HepG2 (cell line): ENCODE measurements around the gene MAP3K2. TPM values are rescaled to one million over a fixed set of nuclear protein-coding genes. Genes with fewer than 3 reads are reported as not detected.

Experiments
- ATAC-seq: fragments of 200-7000 bp; cut with Tn5 transposase; 3 replicates; pipeline ENCODE4 v1.9.1; 2020; ENCODE audit warnings: mild to moderate bottlenecking, moderate library complexity
- BruUV-seq: library from RNA; stranded (reverse); fragments of 400-500 nt; replicated peaks from 2 replicates; lab custom pipeline; 2021; lab: Mats Ljungman, UMichigan
- CTCF ChIA-PET: fragments of 300-600 bp; formaldehyde crosslinking; extraction: SDS; loops from one replicate; lab custom pipeline; 2021; ENCODE audit warnings: low total read pairs, inconsistent platforms, low intra/inter-chr PET ratio; lab: Yijun Ruan, JAX
- POLR2A ChIA-PET: fragments of 350-600 bp; sonication (Branson Sonifier 250); formaldehyde crosslinking; loops from one replicate; lab custom pipeline; 2020; ENCODE audit warnings: antibody characterized with exemption, inconsistent platforms; lab: Yijun Ruan, JAX
- DNase-seq: peaks from one replicate; pipeline ENCODE4 v3.0.0-alpha.2; 2015; ENCODE audit warnings: low spot score
- FAIRE-seq: peaks from 3 replicates; lab custom pipeline; 2011; peaks lifted over from hg19 to GRCh38; lab: Jason Lieb, UNC
- H2AFZ ChIP-seq: one replicate; pipeline ENCODE4 v1.6.1; 2011; ENCODE audit warnings: low read length, inconsistent platforms
- H3K27ac ChIP-seq: fragments of 300-600 bp; 3 replicates; pipeline ENCODE4 v1.8.0; 2011; ENCODE audit warnings: mixed run types, mild to moderate bottlenecking, mixed read lengths, low read length, inconsistent platforms; ENCODE audit not compliant: insufficient read depth; ENCODE audit errors: extremely low read length
- H3K27me3 ChIP-seq, 2 experiments: fragments of 200-600 bp in 1 of 2; 2 replicates in 1 of 2; 3 replicates in 1 of 2; pipeline versions ENCODE4 v1.6.0 to v1.8.0; 2011; ENCODE audit warnings: low read length in 2 of 2, mild to moderate bottlenecking in 2 of 2, moderate library complexity in 2 of 2, inconsistent platforms in 1 of 2; ENCODE audit not compliant: insufficient read depth in 2 of 2, control insufficient read depth in 1 of 2
- H3K36me3 ChIP-seq, 2 experiments: fragments of 200-600 bp in 1 of 2; replicated peaks in 1 of 2; 2 replicates in 1 of 2; 3 replicates in 1 of 2; pipeline versions ENCODE4 v1.5.1 to v1.8.0; 2011; ENCODE audit warnings: low read length in 2 of 2, inconsistent platforms in 1 of 2; ENCODE audit not compliant: insufficient read depth in 2 of 2, control insufficient read depth in 1 of 2
- H3K4me1 ChIP-seq: 2 replicates; pipeline ENCODE4 v1.5.1; 2012; ENCODE audit warnings: low read length, inconsistent platforms; ENCODE audit not compliant: insufficient read depth
- H3K4me2 ChIP-seq: 2 replicates; pipeline ENCODE4 v1.6.0; 2011; ENCODE audit warnings: low read depth, low read length, inconsistent platforms
- H3K4me3 ChIP-seq, 3 experiments: fragments of 200-600 bp in 1 of 3; sonication (generic), shearing (Covaris generic) in 1 of 3; replicated peaks in 1 of 3; 2 replicates each; pipeline ENCODE4 v1.5.1; 2011 to 2016; ENCODE audit warnings: low read length in 3 of 3, inconsistent platforms in 2 of 3, low read depth in 2 of 3, mild to moderate bottlenecking in 2 of 3, control low read depth in 1 of 3, mixed read lengths in 1 of 3; ENCODE audit not compliant: insufficient read depth in 1 of 3
- H3K79me2 ChIP-seq: one replicate; pipeline ENCODE4 v1.6.1; 2011; ENCODE audit warnings: low read length, inconsistent platforms; ENCODE audit not compliant: insufficient read depth
- H3K9ac ChIP-seq: 2 replicates; pipeline ENCODE4 v1.6.0; 2011; ENCODE audit warnings: mild to moderate bottlenecking, low read depth, low read length, inconsistent platforms; ENCODE audit not compliant: insufficient read depth
- H3K9me3 ChIP-seq: 2 replicates; pipeline ENCODE4 v1.5.1; 2012; ENCODE audit warnings: mild to moderate bottlenecking, low read length
- H4K20me1 ChIP-seq: 2 replicates; pipeline ENCODE4 v1.6.0; 2011; ENCODE audit warnings: inconsistent platforms, mild to moderate bottlenecking, low read length, moderate library complexity; ENCODE audit not compliant: insufficient read depth
- CBX5 ChIP-seq: sonication (generic); formaldehyde crosslinking; IDR thresholded peaks from 2 replicates; pipeline ENCODE4 v1.4.0; 2020; ENCODE audit warnings: missing genetic modification reagents, borderline replicate concordance
- MZF1 ChIP-seq: sonication (generic); formaldehyde crosslinking; IDR thresholded peaks from 2 replicates; pipeline ENCODE4 v1.8.1; 2023; ENCODE audit warnings: mild to moderate bottlenecking, missing genetic modification reagents, borderline replicate concordance
- NFE2L1 ChIP-seq: sonication (generic); formaldehyde crosslinking; IDR thresholded peaks from 2 replicates; pipeline ENCODE4 v1.4.0; 2020; ENCODE audit warnings: missing genetic modification reagents, mild to moderate bottlenecking, borderline replicate concordance
- NR2F6 ChIP-seq, 2 experiments: IDR thresholded peaks; 2 replicates each; pipeline ENCODE4 v1.6.1; 2016; ENCODE audit warnings: antibody characterized with exemption in 1 of 2, mild to moderate bottlenecking in 1 of 2
- PRMT3 ChIP-seq: sonication (generic); formaldehyde crosslinking; IDR thresholded peaks from 2 replicates; pipeline ENCODE4 v1.8.1; 2022; ENCODE audit warnings: low read depth, mild to moderate bottlenecking, moderate library complexity, missing genetic modification reagents, borderline replicate concordance
- RARA ChIP-seq: IDR thresholded peaks from 2 replicates; pipeline ENCODE4 v1.6.1; 2016; ENCODE audit warnings: missing genetic modification reagents, missing compliant biosample characterization
- ZNF788 ChIP-seq: sonication (generic); formaldehyde crosslinking; IDR thresholded peaks from 2 replicates; pipeline ENCODE4 v1.5.0; 2020; ENCODE audit warnings: mild to moderate bottlenecking, missing genetic modification reagents, borderline replicate concordance
- ZZZ3 ChIP-seq: sonication (generic); formaldehyde crosslinking; IDR thresholded peaks from 2 replicates; pipeline ENCODE4 v1.4.0; 2020; ENCODE audit warnings: missing genetic modification reagents, mild to moderate bottlenecking, borderline replicate concordance
- WGBS: methylation state at CpG from one replicate; pipeline ENCODE4 v1.1.6; 2017; ENCODE audit warnings: low lambda C conversion rate; 5-methylcytosine and 5-hydroxymethylcytosine counted together
- in situ Hi-C: cut with HindIII; loops from 2 replicates; pipeline ENCODE4 v1.10.0; 2017; ENCODE audit warnings: low pct_unique_long_range_greater_than_20kb; ENCODE audit not compliant: extremely low pct_ligation_motif_present
- intact Hi-C: fragments of 100-400 bp; cut with micrococcal nuclease; formaldehyde crosslinking; loops from one replicate; pipeline ENCODE4 v1.10.0; 2022; ENCODE audit not compliant: unreplicated experiment
- polyA plus RNA-seq, 8 experiments: library from polyadenylated mRNA; depleted of rRNA in 3 of 8; stranded (reverse) in 7 of 8; unstranded in 1 of 8; fragments of >200 nt; fragmentation: Illumina TruSeq in 4 of 8; extraction: Trizol in 4 of 8; gene quantifications; 2 replicates each; pipeline versions ENCODE4 v1.2.1 to v1.2.3, GENCODE V29; 2011 to 2016; ENCODE audit warnings: low read depth in 4 of 8, missing spikeins in 1 of 8, mixed read lengths in 1 of 8; ENCODE audit not compliant: insufficient read depth in 1 of 8
- total RNA-seq, 5 experiments: library from RNA; depleted of rRNA; stranded (reverse); fragments of >200 nt; fragmentation: Illumina TruSeq; extraction: Trizol; gene quantifications; 2 replicates each; pipeline ENCODE4 v1.2.3, GENCODE V29; 2016; ENCODE audit warnings: low read depth in 1 of 5
- TF ChIP-seq, protein P1 (sequence below): sonication (generic); formaldehyde crosslinking; IDR thresholded peaks from 2 replicates; pipeline ENCODE4 v1.4.0; 2020; ENCODE audit warnings: missing genetic modification reagents
- TF ChIP-seq, protein P2 (sequence below): sonication (generic); formaldehyde crosslinking; IDR thresholded peaks from 2 replicates; pipeline ENCODE4 v1.4.0; 2020; ENCODE audit warnings: low read depth, mild to moderate bottlenecking, missing genetic modification reagents
- TF ChIP-seq, protein P3 (sequence below): sonication (generic); formaldehyde crosslinking; IDR thresholded peaks from 2 replicates; pipeline ENCODE4 v1.4.0; 2020; ENCODE audit warnings: missing genetic modification reagents

Gene MAP3K2
- total and polyA plus RNA-seq, 2 of the 13 experiments (the other 11 are each of a cell fraction or from before 2014, with no cell fraction given), result 12.2 to 37.2 TPM

DNA sequence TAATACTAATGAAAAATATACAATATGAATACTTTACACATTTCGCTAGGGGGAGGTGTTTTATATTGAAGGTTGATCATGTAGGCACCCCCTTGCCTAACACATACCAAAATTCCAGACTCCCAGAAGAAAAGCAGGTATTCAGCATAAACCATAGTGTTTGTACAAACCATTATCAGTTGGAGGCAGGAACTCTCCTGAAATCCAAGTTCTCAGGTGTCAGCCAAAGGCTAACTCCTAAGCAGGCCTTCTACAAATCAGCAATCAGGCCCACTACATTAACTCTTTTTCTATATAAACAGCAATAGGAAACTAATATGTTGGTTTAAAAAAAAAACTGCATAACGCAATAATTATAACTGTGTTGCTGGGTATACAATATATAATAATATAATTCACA lies 44.5 kb downstream of the MAP3K2 start:
- ChIA-PET POLR2A (no interaction called here), CTCF (no interaction called here)
- WGBS, result 93% methylated on average over 2 of the region's 2 CpGs
- Histone ChIP-seq H2AFZ (no peak overlapping the region), H3K27me3 (no peaks in the 10 kb centered on the region), H3K4me2 (no peak overlapping the region), H3K9ac (no peak overlapping the region), H4K20me1 (peaks cover 8% of the 10 kb centered on the region; the same call in 1 of the 2 replicates), H3K4me1 (peaks cover 39% of the 10 kb centered on the region), H3K4me3 (no peak overlapping the region), H3K9me3 (no peaks in the 10 kb centered on the region), H3K27ac (peak overlapping the region; percentile 28), H3K79me2 (peaks cover 55% of the 10 kb centered on the region), H3K36me3 (peaks cover 1 to 30% of the 10 kb centered on the region in 2 experiments; a peak in 4 of 5 replicates)
- DNase-seq (peak; percentile 20), ATAC-seq (no peak; the same call in 2 of the 3 replicates), FAIRE-seq (no peak)
- BruUV-seq, result no TSS peak
- in situ Hi-C loops, result no loop called here
- TF ChIP-seq MZF1 (CRISPR knock-in tag), result no peak
- no peak for TF ChIP-seq PRMT3 (CRISPR knock-in tag)
- TF ChIP-seq, protein P1, sequence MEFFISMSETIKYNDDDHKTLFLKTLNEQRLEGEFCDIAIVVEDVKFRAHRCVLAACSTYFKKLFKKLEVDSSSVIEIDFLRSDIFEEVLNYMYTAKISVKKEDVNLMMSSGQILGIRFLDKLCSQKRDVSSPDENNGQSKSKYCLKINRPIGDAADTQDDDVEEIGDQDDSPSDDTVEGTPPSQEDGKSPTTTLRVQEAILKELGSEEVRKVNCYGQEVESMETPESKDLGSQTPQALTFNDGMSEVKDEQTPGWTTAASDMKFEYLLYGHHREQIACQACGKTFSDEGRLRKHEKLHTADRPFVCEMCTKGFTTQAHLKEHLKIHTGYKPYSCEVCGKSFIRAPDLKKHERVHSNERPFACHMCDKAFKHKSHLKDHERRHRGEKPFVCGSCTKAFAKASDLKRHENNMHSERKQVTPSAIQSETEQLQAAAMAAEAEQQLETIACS (CRISPR knock-in tag), result no peak
- TF ChIP-seq NFE2L1 (CRISPR knock-in tag), result no peak
- TF ChIP-seq ZZZ3, result no peak
- no peak for TF ChIP-seq RARA
- TF ChIP-seq, protein P2, sequence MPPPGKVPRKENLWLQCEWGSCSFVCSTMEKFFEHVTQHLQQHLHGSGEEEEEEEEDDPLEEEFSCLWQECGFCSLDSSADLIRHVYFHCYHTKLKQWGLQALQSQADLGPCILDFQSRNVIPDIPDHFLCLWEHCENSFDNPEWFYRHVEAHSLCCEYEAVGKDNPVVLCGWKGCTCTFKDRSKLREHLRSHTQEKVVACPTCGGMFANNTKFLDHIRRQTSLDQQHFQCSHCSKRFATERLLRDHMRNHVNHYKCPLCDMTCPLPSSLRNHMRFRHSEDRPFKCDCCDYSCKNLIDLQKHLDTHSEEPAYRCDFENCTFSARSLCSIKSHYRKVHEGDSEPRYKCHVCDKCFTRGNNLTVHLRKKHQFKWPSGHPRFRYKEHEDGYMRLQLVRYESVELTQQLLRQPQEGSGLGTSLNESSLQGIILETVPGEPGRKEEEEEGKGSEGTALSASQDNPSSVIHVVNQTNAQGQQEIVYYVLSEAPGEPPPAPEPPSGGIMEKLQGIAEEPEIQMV (CRISPR knock-in tag), result no peak
- TF ChIP-seq, protein P3, sequence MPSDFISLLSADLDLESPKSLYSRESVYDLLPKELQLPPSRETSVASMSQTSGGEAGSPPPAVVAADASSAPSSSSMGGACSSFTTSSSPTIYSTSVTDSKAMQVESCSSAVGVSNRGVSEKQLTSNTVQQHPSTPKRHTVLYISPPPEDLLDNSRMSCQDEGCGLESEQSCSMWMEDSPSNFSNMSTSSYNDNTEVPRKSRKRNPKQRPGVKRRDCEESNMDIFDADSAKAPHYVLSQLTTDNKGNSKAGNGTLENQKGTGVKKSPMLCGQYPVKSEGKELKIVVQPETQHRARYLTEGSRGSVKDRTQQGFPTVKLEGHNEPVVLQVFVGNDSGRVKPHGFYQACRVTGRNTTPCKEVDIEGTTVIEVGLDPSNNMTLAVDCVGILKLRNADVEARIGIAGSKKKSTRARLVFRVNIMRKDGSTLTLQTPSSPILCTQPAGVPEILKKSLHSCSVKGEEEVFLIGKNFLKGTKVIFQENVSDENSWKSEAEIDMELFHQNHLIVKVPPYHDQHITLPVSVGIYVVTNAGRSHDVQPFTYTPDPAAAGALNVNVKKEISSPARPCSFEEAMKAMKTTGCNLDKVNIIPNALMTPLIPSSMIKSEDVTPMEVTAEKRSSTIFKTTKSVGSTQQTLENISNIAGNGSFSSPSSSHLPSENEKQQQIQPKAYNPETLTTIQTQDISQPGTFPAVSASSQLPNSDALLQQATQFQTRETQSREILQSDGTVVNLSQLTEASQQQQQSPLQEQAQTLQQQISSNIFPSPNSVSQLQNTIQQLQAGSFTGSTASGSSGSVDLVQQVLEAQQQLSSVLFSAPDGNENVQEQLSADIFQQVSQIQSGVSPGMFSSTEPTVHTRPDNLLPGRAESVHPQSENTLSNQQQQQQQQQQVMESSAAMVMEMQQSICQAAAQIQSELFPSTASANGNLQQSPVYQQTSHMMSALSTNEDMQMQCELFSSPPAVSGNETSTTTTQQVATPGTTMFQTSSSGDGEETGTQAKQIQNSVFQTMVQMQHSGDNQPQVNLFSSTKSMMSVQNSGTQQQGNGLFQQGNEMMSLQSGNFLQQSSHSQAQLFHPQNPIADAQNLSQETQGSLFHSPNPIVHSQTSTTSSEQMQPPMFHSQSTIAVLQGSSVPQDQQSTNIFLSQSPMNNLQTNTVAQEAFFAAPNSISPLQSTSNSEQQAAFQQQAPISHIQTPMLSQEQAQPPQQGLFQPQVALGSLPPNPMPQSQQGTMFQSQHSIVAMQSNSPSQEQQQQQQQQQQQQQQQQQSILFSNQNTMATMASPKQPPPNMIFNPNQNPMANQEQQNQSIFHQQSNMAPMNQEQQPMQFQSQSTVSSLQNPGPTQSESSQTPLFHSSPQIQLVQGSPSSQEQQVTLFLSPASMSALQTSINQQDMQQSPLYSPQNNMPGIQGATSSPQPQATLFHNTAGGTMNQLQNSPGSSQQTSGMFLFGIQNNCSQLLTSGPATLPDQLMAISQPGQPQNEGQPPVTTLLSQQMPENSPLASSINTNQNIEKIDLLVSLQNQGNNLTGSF, result no peak
- TF ChIP-seq CBX5 (CRISPR knock-in tag), result no peak
- TF ChIP-seq ZNF788 (CRISPR knock-in tag), result no peak
- no peak for TF ChIP-seq NR2F6 (IDR thresholded peaks at IDR 0.05)
- TF ChIP-seq NR2F6 (CRISPR knock-in tag; IDR thresholded peaks at IDR 0.05), result no peak
- intact Hi-C loops, result no loop called here
